Endothelial cell of umbilical vein (primary cell): ENCODE measurements around the gene KCTD20. TPM values are rescaled to one million over a fixed set of nuclear protein-coding genes. Genes with fewer than 3 reads are reported as not detected.

Experiments
- BruUV-seq: library from RNA; stranded (reverse); fragments of 400-500 nt; replicated peaks from 2 replicates; lab custom pipeline; 2021; lab: Mats Ljungman, UMichigan
- CTCF ChIA-PET: fragments of 300-600, 350-600 bp; sonication (Branson Sonifier 250); formaldehyde crosslinking; loops from one replicate; lab custom pipeline; 2021; ENCODE audit warnings: antibody characterized with exemption, inconsistent platforms; lab: Charles Lee
- POLR2A ChIA-PET: fragments of 300-600, 350-600 bp; sonication (Branson Sonifier 250); formaldehyde crosslinking; loops from one replicate; lab custom pipeline; 2021; ENCODE audit warnings: antibody characterized with exemption, inconsistent platforms; lab: Charles Lee
- DNase-seq: peaks from one replicate; pipeline ENCODE4 v3.0.0-alpha.2; 2011; ENCODE audit warnings: low read depth, low spot score
- FAIRE-seq: peaks from 2 replicates; lab custom pipeline; 2011; peaks lifted over from hg19 to GRCh38; lab: Jason Lieb, UNC
- H2AFZ ChIP-seq: 2 replicates; pipeline ENCODE4 v1.6.0; 2012; ENCODE audit warnings: low read depth, low read length, control low read depth, inconsistent platforms
- H3K27ac ChIP-seq: 2 replicates; pipeline ENCODE4 v1.5.1; 2011; ENCODE audit warnings: low read depth, mild to moderate bottlenecking, control low read depth, low read length, moderate library complexity; ENCODE audit not compliant: insufficient read depth
- H3K27me3 ChIP-seq, 2 experiments: 2 replicates each; pipeline versions ENCODE4 v1.6.0 to v1.6.1; 2011; ENCODE audit warnings: low read length in 2 of 2, mixed read lengths in 1 of 2; ENCODE audit not compliant: control insufficient read depth in 2 of 2, insufficient read depth in 2 of 2
- H3K36me3 ChIP-seq, 2 experiments: 2 replicates in 1 of 2; 3 replicates in 1 of 2; pipeline ENCODE4 v1.5.1; 2011; ENCODE audit warnings: low read length in 2 of 2, mild to moderate bottlenecking in 1 of 2, moderate library complexity in 1 of 2; ENCODE audit not compliant: control insufficient read depth in 2 of 2, insufficient read depth in 2 of 2; ENCODE audit errors: extremely low read depth in 1 of 2
- H3K4me1 ChIP-seq: 3 replicates; pipeline ENCODE4 v1.5.1; 2011; ENCODE audit warnings: mild to moderate bottlenecking, low read length; ENCODE audit not compliant: control insufficient read depth, insufficient read depth; ENCODE audit errors: extremely low read depth
- H3K4me2 ChIP-seq: 2 replicates; pipeline ENCODE4 v1.6.1; 2011; ENCODE audit warnings: low read length, control low read depth, mixed read lengths; ENCODE audit not compliant: insufficient read depth
- H3K4me3 ChIP-seq, 3 experiments: fragments of 200-600 bp in 1 of 3; sonication (generic), shearing (Covaris generic) in 1 of 3; replicated peaks in 1 of 3; 2 replicates each; pipeline ENCODE4 v1.5.1; 2011 to 2016; ENCODE audit warnings: control low read depth in 3 of 3, low read length in 3 of 3, mild to moderate bottlenecking in 2 of 3, inconsistent platforms in 1 of 3, low read depth in 1 of 3, moderate library complexity in 1 of 3; ENCODE audit not compliant: insufficient read depth in 1 of 3
- H3K79me2 ChIP-seq: 2 replicates; pipeline ENCODE4 v1.6.0; 2012; ENCODE audit warnings: low read length, inconsistent platforms; ENCODE audit not compliant: control insufficient read depth, insufficient read depth
- H3K9ac ChIP-seq: replicated peaks from 2 replicates; pipeline ENCODE3; 2011; ENCODE audit warnings: low read length, control low read depth; ENCODE audit not compliant: insufficient read depth; ENCODE audit errors: extremely low read depth
- H3K9me1 ChIP-seq: replicated peaks from 3 replicates; pipeline ENCODE4 v1.6.0; 2011; ENCODE audit warnings: mild to moderate bottlenecking, low read length; ENCODE audit not compliant: control insufficient read depth, insufficient read depth; ENCODE audit errors: extremely low read depth
- H3K9me3 ChIP-seq: replicated peaks from 2 replicates; pipeline ENCODE4 v1.5.1; 2012; ENCODE audit warnings: low read length, inconsistent platforms; ENCODE audit not compliant: control insufficient read depth, insufficient read depth
- H4K20me1 ChIP-seq: replicated peaks from 2 replicates; pipeline ENCODE3; 2011; ENCODE audit warnings: mild to moderate bottlenecking, low read length; ENCODE audit not compliant: control insufficient read depth, insufficient read depth; ENCODE audit errors: extremely low read depth
- EZH2 ChIP-seq: IDR thresholded peaks from 2 replicates; pipeline ENCODE4 v1.6.1; 2012; ENCODE audit warnings: borderline replicate concordance, low read depth, mild to moderate bottlenecking, moderate library complexity, low read length, inconsistent platforms; ENCODE audit not compliant: severe bottlenecking
- FOS ChIP-seq: IDR thresholded peaks from 2 replicates; pipeline ENCODE4 v1.6.1; 2011; ENCODE audit warnings: mild to moderate bottlenecking, low read length, moderate library complexity, borderline replicate concordance; ENCODE audit not compliant: insufficient read depth
- GATA2 ChIP-seq: IDR thresholded peaks from 2 replicates; pipeline ENCODE4 v1.7.0; 2011; ENCODE audit warnings: low read depth, mild to moderate bottlenecking, moderate library complexity, mixed read lengths, low read length; ENCODE audit not compliant: insufficient read length, insufficient read depth
- JUN ChIP-seq: IDR thresholded peaks from 2 replicates; pipeline ENCODE4 v1.6.1; 2011; ENCODE audit warnings: borderline replicate concordance, low read depth; ENCODE audit not compliant: insufficient read length, insufficient read depth
- MYC ChIP-seq: IDR thresholded peaks from one replicate; pipeline ENCODE4 v1.6.1; 2011; ENCODE audit warnings: mild to moderate bottlenecking, low read depth, low read length
- POLR2A ChIP-seq: IDR thresholded peaks from 2 replicates; pipeline ENCODE4 v1.6.1; 2012; ENCODE audit warnings: low read depth, mild to moderate bottlenecking, control low read depth, low read length
- POLR2AphosphoS5 ChIP-seq: IDR thresholded peaks from 2 replicates; pipeline ENCODE4 v1.6.1; 2012; ENCODE audit warnings: low read depth, mild to moderate bottlenecking, control low read depth, low read length, moderate library complexity; ENCODE audit not compliant: insufficient read depth
- dilution Hi-C: fragments of 300-500 bp; cut with MboI; formaldehyde crosslinking; loops from one replicate; pipeline ENCODE4 v1.15.0; 2019; ENCODE audit warnings: low sequenced_read_pairs; ENCODE audit not compliant: extremely low pct_ligation_motif_present
- intact Hi-C: fragments of 100-400 bp; cut with micrococcal nuclease; formaldehyde crosslinking; loops from one replicate; pipeline ENCODE4 v1.10.0; 2022
- polyA plus RNA-seq, 4 experiments: library from polyadenylated mRNA; depleted of rRNA in 3 of 4; stranded (reverse) in 3 of 4; unstranded in 1 of 4; fragments of >200 nt; gene quantifications; 2 replicates each; pipeline versions ENCODE4 v1.2.1 to v1.2.3, GENCODE V29; 2011 to 2012; ENCODE audit warnings: missing spikeins in 1 of 4
- total RNA-seq: library from RNA; stranded (reverse); gene quantifications from 2 replicates; pipeline ENCODE4 v1.2.3, GENCODE V29; 2021
- TF ChIP-seq, protein P1 (sequence below), 2 donors: IDR thresholded peaks; 1 replicate in 1 of 2; 2 replicates in 1 of 2; pipeline ENCODE4 v1.5.1; 2011; ENCODE audit warnings: low read length in 2 of 2, mild to moderate bottlenecking in 2 of 2, moderate library complexity in 2 of 2, control low read depth in 1 of 2, inconsistent platforms in 1 of 2, low read depth in 1 of 2; ENCODE audit not compliant: insufficient read depth in 1 of 2; ENCODE audit errors: extremely low read depth in 1 of 2
- TF ChIP-seq, protein P2 (sequence below): IDR thresholded peaks from 2 replicates; pipeline ENCODE4 v1.6.1; 2011; ENCODE audit not compliant: insufficient read depth, insufficient read length

The KCTD20 gene
- total and polyA plus RNA-seq, 2 donors (not counting 3 experiments of a cell fraction or from before 2014, with no cell fraction given), result 26.2 to 47.2 TPM

DNA sequence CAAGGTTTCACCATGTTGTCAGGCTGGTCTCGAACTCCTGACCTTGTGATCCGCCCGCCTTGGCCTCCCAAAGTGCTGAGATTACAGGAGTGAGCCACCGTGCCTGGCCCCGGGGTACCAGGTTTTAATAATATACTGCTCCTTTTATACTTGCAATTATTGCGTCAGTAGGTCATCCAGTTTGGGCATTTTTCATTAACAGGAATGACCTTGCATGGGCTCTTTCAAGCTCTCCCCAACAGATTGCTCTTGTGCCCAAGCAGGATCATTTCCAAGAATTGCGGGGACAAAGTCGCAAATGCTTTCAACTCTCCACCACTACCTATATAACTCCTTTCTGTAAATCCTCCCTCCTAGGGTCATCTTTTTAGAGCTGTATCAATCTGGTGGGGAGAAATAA is 80.7 kb downstream of the KCTD20 start:
- peaks cover 5% of the 10 kb centered on the region for H3K79me2 ChIP-seq
- ChIA-PET POLR2A (no interaction called here), CTCF (interaction anchor here (2.7 kb wide), 1 partner anchor 15 kb away, joined by 7 read pairs; no protein-coding TSS in a partner anchor)
- no peaks in the 10 kb centered on the region for H3K9me1 ChIP-seq
- no peak overlapping the region for H3K4me2 ChIP-seq
- FAIRE-seq (no peak), DNase-seq (no peak)
- H2AFZ ChIP-seq, result no peak overlapping the region
- H3K27ac ChIP-seq, result no peak overlapping the region
- H3K9ac ChIP-seq, result no peak overlapping the region
- BruUV-seq, result no TSS peak
- H3K4me3 ChIP-seq, result no peak overlapping the region
- no peaks in the 10 kb centered on the region for H3K27me3 ChIP-seq
- H3K9me3 ChIP-seq, result no peaks in the 10 kb centered on the region
- TF ChIP-seq POLR2AphosphoS5 (no peak), POLR2A (no peak), EZH2 (no peak), JUN (no peak), FOS (no peak), MYC (no peak), GATA2 (no peak)
- TF ChIP-seq, protein P1, sequence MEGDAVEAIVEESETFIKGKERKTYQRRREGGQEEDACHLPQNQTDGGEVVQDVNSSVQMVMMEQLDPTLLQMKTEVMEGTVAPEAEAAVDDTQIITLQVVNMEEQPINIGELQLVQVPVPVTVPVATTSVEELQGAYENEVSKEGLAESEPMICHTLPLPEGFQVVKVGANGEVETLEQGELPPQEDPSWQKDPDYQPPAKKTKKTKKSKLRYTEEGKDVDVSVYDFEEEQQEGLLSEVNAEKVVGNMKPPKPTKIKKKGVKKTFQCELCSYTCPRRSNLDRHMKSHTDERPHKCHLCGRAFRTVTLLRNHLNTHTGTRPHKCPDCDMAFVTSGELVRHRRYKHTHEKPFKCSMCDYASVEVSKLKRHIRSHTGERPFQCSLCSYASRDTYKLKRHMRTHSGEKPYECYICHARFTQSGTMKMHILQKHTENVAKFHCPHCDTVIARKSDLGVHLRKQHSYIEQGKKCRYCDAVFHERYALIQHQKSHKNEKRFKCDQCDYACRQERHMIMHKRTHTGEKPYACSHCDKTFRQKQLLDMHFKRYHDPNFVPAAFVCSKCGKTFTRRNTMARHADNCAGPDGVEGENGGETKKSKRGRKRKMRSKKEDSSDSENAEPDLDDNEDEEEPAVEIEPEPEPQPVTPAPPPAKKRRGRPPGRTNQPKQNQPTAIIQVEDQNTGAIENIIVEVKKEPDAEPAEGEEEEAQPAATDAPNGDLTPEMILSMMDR (IDR thresholded peaks at IDR 0.05; ENCODE audit: extremely low read depth in 1 of 2, insufficient read depth in 1 of 2, low read depth in 1 of 2, low read length in 2 of 2), result no peak
- TF ChIP-seq, protein P2, sequence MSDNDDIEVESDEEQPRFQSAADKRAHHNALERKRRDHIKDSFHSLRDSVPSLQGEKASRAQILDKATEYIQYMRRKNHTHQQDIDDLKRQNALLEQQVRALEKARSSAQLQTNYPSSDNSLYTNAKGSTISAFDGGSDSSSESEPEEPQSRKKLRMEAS, result no peak
- intact Hi-C loops (no loop called here), dilution Hi-C loops (no loop called here)
- H3K36me3 ChIP-seq, result peaks cover 14% of the 10 kb centered on the region in 2 experiments
- peaks cover 4% of the 10 kb centered on the region for H3K4me1 ChIP-seq
- no peaks in the 10 kb centered on the region for H4K20me1 ChIP-seq
